HL-60/S4 (cell line): ENCODE results near the gene CRPPA.
"Not testable (repeated sequence)": the region's sequence is repeated elsewhere in the genome, so short reads cannot be mapped to it uniquely, and the experiment has no call there.

Source experiments
- in situ Hi-C: fragments of 300-500 bp; cut with MboI; formaldehyde crosslinking; loops from 2 replicates; pipeline ENCODE4 v1.14.3; 2022; ENCODE audit warnings: low sequenced_read_pairs

The CRPPA gene

DNA sequence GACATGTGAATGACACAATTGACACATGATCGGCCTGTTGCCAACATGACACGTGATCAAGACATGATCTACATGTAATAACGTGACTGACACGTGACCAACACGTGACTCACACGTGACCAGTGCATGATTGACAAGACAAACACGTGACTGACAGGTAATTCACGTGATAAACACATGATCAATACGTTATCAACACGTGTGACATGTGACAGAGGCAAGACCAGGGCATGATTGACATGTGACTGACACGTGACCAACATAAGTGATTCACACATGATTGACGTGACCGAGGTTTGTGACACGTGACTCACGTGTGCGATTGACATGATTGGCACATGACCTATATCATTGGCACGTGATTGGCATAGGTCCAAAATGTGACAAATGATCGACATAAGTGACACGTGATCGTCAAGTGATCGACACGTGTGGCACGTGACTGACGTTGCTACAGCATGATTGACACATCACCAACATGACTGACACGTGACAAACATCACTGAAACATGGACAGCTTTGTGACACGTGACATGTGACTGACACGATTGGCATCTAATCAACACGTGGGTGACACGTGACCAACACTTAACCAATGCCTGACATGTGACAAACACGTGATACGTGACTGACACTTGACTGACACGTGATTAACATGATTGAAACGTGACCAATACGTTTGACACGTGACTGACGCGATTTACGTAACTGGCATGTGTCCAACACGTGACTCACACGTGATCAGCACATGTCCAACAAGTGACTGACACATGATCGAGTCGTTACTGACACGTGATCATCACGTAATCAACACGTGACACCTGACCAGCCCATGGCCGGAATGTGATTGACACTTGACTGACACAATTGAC is 23.0 kb downstream of the CRPPA start:
- in situ Hi-C loops: no loop called here

- in situ Hi-C loops: no loop called here
Observed at GRCh38 chr7:16397501-16398145, 23.7 kb downstream of the CRPPA start.

DNA sequence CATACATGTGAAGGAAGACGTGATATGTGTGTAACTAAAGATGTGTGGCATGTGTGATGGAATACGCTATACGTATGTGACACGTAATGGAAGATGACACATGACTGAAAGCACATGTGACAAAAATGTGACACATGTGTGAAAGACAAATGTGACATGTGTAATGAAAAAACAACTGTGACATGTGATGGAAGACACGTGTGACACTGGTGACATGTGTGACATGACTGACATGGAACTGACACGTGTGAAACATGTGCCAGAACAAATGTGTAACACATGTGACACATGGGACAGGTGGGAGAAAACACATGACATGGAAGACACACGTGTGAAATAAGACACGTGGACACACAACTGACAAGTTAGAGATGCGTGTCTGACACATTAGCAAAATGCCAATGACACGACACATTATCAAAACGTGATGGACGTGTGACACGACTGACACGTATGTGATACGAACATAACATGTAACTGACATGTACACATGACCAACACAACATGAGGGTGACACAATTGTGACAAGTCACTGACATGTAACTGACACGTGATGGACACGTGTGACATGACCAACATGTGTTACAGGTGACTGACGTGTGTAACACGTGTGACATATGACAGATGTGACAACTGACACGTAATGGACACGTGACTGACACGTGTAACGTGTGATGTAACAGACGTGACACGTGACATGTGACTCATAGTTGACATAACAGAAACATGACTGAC is 24.4 kb downstream of the CRPPA start:
- in situ Hi-C loops: no loop called here

- in situ Hi-C loops: no loop called here
Observed at GRCh38 chr7:16395121-16395520, 26.2 kb downstream of the CRPPA start.

DNA sequence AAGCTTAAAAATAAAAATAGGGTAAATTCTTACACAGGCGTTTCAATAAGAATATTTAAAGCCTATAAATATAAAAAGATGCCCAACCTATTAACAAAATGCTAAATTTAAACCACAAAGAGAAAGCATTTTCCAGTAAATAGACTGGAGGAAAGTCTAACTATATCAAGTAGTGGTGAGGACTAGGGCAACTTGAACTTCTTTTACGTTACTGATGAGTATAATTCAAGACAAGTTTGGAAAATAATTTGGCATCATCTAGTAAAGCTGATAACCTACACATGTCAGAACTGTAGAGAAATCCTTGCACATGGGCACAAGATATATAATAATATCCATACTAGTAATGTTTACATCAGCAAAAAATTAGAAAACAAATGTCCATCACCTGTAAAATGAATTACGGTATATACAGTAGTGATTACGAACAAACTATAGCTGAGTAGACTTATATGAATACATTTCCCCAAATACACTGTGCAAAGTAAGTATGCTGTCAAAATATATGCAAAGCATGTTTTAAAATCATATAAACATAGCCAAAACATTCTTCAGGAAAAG is 27.4 kb downstream of the CRPPA start:
- in situ Hi-C loops: no loop called here

DNA sequence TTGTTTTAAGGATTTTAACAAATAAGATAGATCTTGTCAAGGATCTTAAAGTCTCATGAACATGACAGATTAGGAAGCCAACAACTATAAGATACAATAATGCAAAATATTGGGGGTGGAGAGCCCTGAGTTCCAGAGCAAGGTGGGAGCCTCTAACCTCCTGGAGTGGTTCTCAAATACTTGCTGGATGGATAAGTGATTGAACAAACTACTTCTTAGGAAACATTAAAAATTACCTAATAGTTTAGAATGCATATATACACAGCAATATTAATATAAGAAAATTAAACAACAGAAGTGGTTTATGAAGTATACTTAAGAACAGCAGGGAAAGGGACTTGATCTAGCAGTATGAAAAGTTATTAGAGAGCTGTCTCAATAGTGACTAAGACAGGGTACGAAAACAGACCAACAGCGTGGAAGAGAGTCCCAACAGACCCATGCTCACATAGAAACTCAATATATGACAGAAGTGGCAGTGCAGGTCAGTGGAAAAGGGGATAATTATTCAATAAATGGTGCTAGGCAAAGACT is 28.3 kb downstream of the CRPPA start:
- in situ Hi-C loops: no loop called here

DNA sequence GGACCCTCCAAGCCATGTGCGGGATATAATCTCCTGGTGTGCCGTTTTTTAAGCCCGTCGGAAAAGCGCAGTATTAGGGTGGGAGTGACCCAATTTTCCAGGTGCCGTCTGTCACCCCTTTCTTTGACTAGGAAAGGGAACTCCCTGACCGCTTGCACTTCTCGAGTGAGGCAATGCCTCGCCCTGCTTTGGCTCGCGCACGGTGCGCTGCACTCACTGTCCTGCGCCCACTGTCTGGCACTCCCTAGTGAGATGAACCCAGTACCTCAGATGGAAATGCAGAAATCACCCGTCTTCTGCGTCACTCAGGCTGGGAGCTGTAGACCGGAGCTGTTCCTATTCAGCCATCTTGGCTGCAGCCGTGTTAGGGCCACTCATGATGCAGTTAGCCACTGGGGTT is 37.6 kb downstream of the CRPPA start:
- in situ Hi-C loops: not testable (repeated sequence)

- in situ Hi-C loops: not testable (repeated sequence)
Observed at GRCh38 chr7:16383103-16383502, 38.2 kb downstream of the CRPPA start.
